Transverse colon (tissue), 3 donors: ENCODE data around the gene B4GALT5.

Source experiments
- EP300 ChIP-seq: sonication (generic); formaldehyde crosslinking; IDR thresholded peaks from one replicate; pipeline ENCODE4 v1.6.1; 2017; ENCODE audit warnings: antibody characterized with exemption, low read depth
- POLR2A ChIP-seq: fragments of 450-650 bp; IDR thresholded peaks from one replicate; pipeline ENCODE4 v1.6.1; 2016; ENCODE audit warnings: antibody characterized with exemption, mild to moderate bottlenecking, moderate library complexity
- TF ChIP-seq, protein P1 (sequence below), 5 experiments: fragments of 200-600 bp in 3 of 5; fragments of 450-650 bp in 2 of 5; sonication (generic) in 3 of 5; IDR thresholded peaks; 1 replicate in 2 of 5; 2 replicates in 3 of 5; pipeline ENCODE4 v1.5.1; 2016 to 2017; ENCODE audit warnings: antibody characterized with exemption in 5 of 5, inconsistent platforms in 3 of 5, mild to moderate bottlenecking in 2 of 5, moderate library complexity in 1 of 5

DNA sequence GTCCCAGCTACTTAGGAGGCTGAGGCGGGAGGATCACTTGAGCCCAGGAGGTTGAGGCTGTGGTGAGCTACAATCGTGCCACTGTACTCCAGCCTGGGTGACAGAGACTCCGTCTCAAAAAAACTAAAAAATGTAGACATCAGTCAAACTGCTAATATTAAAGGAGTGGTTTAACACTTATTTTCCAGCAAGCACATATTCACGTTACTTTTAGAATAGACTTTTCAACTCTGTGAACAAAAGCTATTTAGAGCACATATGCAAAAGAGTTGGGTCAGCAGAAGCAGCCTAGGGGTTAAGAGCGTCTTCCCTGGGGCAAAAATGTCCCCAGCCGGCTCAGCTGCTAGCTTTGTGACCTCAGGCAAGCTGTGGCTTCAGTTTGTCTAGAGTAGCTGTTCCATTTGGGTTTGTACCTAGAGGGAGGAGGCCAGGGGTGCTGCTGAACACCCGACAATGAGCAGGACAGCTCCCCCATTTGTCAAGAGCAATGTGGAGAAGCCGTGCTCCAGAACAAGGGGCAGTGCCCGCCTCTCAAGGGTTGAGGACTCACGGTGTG is 83.2 kb downstream of the B4GALT5 start:
- TF ChIP-seq EP300 (no peak), POLR2A (no peak)
- TF ChIP-seq, protein P1, sequence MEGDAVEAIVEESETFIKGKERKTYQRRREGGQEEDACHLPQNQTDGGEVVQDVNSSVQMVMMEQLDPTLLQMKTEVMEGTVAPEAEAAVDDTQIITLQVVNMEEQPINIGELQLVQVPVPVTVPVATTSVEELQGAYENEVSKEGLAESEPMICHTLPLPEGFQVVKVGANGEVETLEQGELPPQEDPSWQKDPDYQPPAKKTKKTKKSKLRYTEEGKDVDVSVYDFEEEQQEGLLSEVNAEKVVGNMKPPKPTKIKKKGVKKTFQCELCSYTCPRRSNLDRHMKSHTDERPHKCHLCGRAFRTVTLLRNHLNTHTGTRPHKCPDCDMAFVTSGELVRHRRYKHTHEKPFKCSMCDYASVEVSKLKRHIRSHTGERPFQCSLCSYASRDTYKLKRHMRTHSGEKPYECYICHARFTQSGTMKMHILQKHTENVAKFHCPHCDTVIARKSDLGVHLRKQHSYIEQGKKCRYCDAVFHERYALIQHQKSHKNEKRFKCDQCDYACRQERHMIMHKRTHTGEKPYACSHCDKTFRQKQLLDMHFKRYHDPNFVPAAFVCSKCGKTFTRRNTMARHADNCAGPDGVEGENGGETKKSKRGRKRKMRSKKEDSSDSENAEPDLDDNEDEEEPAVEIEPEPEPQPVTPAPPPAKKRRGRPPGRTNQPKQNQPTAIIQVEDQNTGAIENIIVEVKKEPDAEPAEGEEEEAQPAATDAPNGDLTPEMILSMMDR (IDR thresholded peaks at IDR 0.05), result no peak
